ENCODE data around the gene BAZ1A.
A peak's percentile ranks its signal among the peaks of the same experiment; 100 is the strongest.

Gene BAZ1A

GRCh38 chr14:34714320-34715126, 160.6 kb downstream of the BAZ1A start, which contains the start of gene CFL2:
Gene CFL2, minus strand, starts transcription at chr14:34714593. Its CDS starts 53 bp downstream, at chr14:34714540.
- peak within 1 kb of the TSS; percentile 87 for H3K4me3 ChIP-seq (ENCODE audit: low read depth, low read length)
- peak; percentile 56 for DNase-seq (ENCODE audit: low read depth)
- no peak for TF ChIP-seq CTCF (conservative IDR thresholded peaks at IDR 0.05; ENCODE audit: low read depth, low read length)

GRCh38 chr14:34713681-34714319, 161.4 kb downstream of the BAZ1A start:
- TF ChIP-seq CTCF (conservative IDR thresholded peaks at IDR 0.05; ENCODE audit: low read depth, low read length), result no peak
- DNase-seq (ENCODE audit: low read depth), result peak; percentile 74
- H3K4me3 ChIP-seq (ENCODE audit: low read depth, low read length), result peak overlapping the region; percentile 87

- H3K4me3 ChIP-seq (ENCODE audit: low read depth, low read length), result peak overlapping the region; percentile 87
- no peak for DNase-seq (ENCODE audit: low read depth)
- no peak for TF ChIP-seq CTCF (conservative IDR thresholded peaks at IDR 0.05; ENCODE audit: low read depth, low read length)
Observed at GRCh38 chr14:34713122-34713680, 162.0 kb downstream of the BAZ1A start.

GRCh38 chr14:34711796-34712712, 163.1 kb downstream of the BAZ1A start:
- DNase-seq (ENCODE audit: low read depth), result no peak
- no peak for TF ChIP-seq CTCF (conservative IDR thresholded peaks at IDR 0.05; ENCODE audit: low read depth, low read length)
- no peak overlapping the region for H3K4me3 ChIP-seq (ENCODE audit: low read depth, low read length)

GRCh38 chr14:34711169-34711568, 164.0 kb downstream of the BAZ1A start:
- no peak overlapping the region for H3K4me3 ChIP-seq (ENCODE audit: low read depth, low read length)
- no peak for TF ChIP-seq CTCF (conservative IDR thresholded peaks at IDR 0.05; ENCODE audit: low read depth, low read length)
- peak; percentile 96 for DNase-seq (ENCODE audit: low read depth)

DNA sequence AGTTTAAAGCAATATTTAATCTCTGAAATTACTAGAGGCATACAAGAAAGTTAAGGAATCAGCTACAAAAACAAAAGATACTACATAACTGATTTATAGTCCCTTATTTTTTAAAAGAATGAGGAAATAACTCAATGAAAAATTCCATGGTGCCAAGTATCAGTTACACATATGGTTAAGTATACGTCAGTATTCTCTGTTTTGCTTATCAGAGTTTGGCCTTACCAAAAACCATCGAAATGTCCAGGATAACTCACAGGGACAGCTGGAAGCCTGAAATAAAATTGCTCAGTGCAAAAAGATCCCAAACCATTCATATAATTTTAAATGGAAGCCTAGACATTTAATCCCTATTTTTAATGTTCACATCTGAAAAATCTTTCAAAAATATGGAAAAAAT, 164.4 kb downstream of the BAZ1A start:
- no peak for TF ChIP-seq CTCF (conservative IDR thresholded peaks at IDR 0.05; ENCODE audit: low read depth, low read length)
- DNase-seq (ENCODE audit: low read depth), result peak; percentile 44
- H3K4me3 ChIP-seq (ENCODE audit: low read depth, low read length), result no peak overlapping the region

Measured in choroid plexus epithelial cell (primary cell).